T-helper 2 cell treated with Interferon-gamma antibody and Interleukin-4, amounts not matched to agents 5 μg/mL and 100 μg/mL, for 36 hours (primary cell): Measurements from ENCODE around the gene TLE6.
A peak's percentile ranks its signal among the peaks of the same experiment; 100 is the strongest.
"Not testable (repeated sequence)": the region's sequence is repeated elsewhere in the genome, so short reads cannot be mapped to it uniquely, and the experiment has no call there.

Experiments
- DNase-seq: peaks from one replicate; pipeline ENCODE4 v3.0.0; 2021; ENCODE audit warnings: low spot score
- H3K27ac Mint-ChIP-seq: one replicate; pipeline ENCODE4 v1.8.0; 2021; ENCODE audit warnings: mild to moderate bottlenecking, mixed read lengths
- H3K27me3 Mint-ChIP-seq: one replicate; pipeline ENCODE4 v1.8.0; 2021; ENCODE audit warnings: low read depth, mixed read lengths
- H3K36me3 Mint-ChIP-seq: one replicate; pipeline ENCODE4 v1.8.0; 2021; ENCODE audit warnings: low read depth, mixed read lengths
- H3K4me1 Mint-ChIP-seq: one replicate; pipeline ENCODE4 v1.8.0; 2021; ENCODE audit warnings: low read depth, mixed read lengths
- H3K4me3 Mint-ChIP-seq: one replicate; pipeline ENCODE4 v1.8.0; 2022; ENCODE audit warnings: mild to moderate bottlenecking, moderate library complexity, mixed read lengths
- H3K9me3 Mint-ChIP-seq: one replicate; pipeline ENCODE4 v1.8.0; 2021; ENCODE audit warnings: mixed read lengths

Gene TLE6

DNA sequence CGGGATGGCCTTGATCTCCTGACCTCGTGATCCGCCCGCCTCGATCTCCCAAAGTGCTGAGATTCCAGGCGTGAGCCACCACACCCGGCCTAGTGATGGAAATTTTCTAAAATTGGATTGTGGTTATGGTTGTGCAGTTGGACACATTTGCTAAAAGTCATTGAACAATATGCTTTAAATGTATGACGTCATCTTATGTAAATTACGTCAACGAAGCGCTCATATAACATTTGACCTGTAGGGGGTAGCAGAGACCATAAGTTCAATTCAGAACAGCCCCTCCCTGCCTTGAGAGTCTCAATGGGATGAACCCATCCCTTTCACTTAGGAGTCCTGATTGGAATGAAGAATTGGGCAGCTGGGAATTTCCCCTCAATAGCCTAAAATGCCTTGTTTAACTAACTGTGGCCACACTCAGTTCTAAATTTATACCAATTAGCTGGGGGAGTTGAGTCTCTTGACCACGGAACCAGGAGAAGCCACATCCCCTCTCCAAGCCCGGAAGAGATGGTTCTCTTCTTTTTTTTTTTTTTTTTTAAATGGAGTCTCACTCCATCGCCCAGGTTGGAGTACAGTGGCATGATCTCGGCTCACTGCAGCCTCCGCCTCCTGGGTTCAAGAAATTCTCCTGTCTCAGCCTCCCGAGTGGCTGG is 15.2 kb upstream of the TLE6 start:
- no peak overlapping the region for H3K27ac Mint-ChIP-seq
- H3K36me3 Mint-ChIP-seq: no peaks in the 10 kb centered on the region
- H3K27me3 Mint-ChIP-seq: peaks cover 2% of the 10 kb centered on the region
- peak overlapping the region; percentile 34 for H3K4me3 Mint-ChIP-seq
- H3K9me3 Mint-ChIP-seq: no peaks in the 10 kb centered on the region
- H3K4me1 Mint-ChIP-seq: peaks cover 2% of the 10 kb centered on the region
- peak; percentile 45 for DNase-seq

DNA sequence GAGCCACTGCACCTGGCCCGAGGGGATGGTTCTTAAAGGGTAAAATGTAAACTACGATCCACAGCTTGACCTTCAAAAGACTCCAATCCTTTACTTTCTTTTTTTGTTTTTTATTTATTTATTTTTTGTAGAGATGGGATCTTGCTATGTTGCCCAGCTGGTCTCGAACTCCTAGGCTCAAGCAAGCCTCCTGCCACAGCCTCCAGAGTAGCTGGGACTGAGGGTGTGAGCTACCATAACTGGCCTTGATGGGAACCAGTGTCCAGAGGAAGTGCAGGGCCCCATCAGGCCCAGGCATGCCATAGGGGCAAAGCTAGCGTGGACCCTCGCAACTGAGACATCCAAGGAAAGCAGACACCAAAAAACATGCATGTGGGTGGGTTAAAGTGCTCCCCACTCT is 14.2 kb upstream of the TLE6 start:
- Mint-ChIP-seq H3K9me3 (no peaks in the 10 kb centered on the region), H3K27ac (no peak overlapping the region), H3K4me3 (no peak overlapping the region), H3K27me3 (peaks cover 2% of the 10 kb centered on the region), H3K36me3 (no peaks in the 10 kb centered on the region), H3K4me1 (peaks cover 2% of the 10 kb centered on the region)
- DNase-seq: no peak

DNA sequence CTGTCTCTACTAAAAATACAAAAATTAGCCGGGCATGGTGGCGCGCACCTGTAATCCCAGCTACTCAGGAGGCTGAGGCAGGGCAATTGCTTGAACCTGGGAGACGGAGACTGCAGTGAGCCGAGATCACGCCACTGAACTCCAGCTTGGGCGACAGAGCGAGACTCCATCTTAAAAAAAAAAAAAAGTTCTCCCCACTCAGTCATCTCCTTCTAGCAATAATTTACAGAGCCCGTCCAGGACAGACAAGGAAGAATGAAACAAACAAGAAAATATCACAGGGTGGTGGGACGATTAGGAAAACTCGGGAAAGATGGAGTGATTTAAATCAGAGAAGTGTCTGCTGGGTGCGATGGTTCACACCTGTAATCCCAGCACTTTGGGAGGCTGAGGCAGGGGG is 13.7 kb upstream of the TLE6 start:
- not testable (repeated sequence) for DNase-seq, H3K9me3 Mint-ChIP-seq, H3K4me3 Mint-ChIP-seq, H3K36me3 Mint-ChIP-seq, H3K27me3 Mint-ChIP-seq, H3K4me1 Mint-ChIP-seq, H3K27ac Mint-ChIP-seq

DNA sequence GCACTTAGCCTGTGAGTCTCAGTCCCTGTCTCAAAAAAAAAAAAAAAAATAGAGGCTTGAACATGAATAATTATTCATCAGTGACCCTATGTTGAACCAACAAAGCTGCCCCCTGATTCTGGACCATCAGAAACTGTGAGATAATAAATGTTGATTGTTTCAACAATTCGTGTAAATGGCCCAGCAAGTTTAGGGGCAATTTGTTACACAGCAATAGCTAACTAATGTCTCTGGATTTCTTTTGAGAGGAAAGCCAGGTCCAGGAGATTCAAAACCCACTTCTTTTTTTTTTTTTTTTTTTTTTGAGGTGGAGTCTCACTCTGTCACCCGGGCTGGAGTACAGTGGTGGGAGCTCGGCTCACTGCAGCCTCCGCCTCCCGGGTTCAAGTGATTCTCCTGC is 12.5 kb upstream of the TLE6 start:
- no peaks in the 10 kb centered on the region for H3K27me3 Mint-ChIP-seq
- no peak overlapping the region for H3K27ac Mint-ChIP-seq
- no peaks in the 10 kb centered on the region for H3K9me3 Mint-ChIP-seq
- no peak for DNase-seq
- H3K36me3 Mint-ChIP-seq: no peaks in the 10 kb centered on the region
- H3K4me1 Mint-ChIP-seq: peaks cover 2% of the 10 kb centered on the region
- H3K4me3 Mint-ChIP-seq: no peak overlapping the region

DNA sequence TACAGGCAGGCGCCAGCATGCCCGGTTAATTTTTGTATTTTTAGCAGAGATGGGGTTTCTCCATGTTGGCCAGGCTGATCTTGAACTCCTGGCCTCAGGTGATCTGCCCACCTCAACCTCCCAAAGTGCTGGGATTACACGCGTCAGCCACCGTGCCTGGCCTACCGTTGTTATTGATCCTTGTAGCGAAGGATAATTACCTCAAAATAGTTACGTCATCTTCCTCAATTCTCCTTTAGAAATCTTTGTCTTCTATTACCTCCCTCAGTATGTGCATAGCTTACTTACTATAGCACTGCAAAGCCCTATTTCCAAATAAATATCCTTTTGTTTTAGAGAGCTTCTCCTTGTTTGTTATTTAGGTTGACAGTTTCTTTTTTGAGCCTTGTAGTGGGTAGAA is 9.4 kb upstream of the TLE6 start:
- H3K9me3 Mint-ChIP-seq: no peaks in the 10 kb centered on the region
- H3K4me1 Mint-ChIP-seq: no peaks in the 10 kb centered on the region
- H3K27ac Mint-ChIP-seq: no peak overlapping the region
- no peak overlapping the region for H3K4me3 Mint-ChIP-seq
- H3K36me3 Mint-ChIP-seq: no peaks in the 10 kb centered on the region
- H3K27me3 Mint-ChIP-seq: no peaks in the 10 kb centered on the region
- DNase-seq: no peak

DNA sequence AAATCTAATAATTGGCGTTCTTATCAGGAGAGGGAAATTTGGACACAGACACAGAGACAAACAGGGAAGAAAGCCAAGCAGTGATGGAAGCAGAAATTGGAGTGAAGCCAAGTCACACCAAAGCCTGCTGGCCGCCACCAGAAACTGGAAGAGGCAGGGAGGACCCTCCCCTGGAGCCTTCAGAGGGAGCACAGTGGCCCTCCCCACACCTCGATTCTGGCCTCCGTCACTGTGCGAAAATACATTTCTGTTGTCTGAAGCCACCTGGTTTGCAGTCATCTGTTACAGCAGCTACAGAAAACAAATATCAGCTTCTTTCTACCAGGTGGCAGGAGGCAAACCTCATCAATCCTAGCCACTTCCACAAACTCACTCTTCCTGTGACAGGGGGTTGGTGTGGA is 8.3 kb upstream of the TLE6 start:
- H3K4me1 Mint-ChIP-seq: no peaks in the 10 kb centered on the region
- H3K9me3 Mint-ChIP-seq: no peaks in the 10 kb centered on the region
- H3K27me3 Mint-ChIP-seq: peaks cover 3% of the 10 kb centered on the region
- no peak overlapping the region for H3K4me3 Mint-ChIP-seq
- H3K27ac Mint-ChIP-seq: no peak overlapping the region
- DNase-seq: no peak
- no peaks in the 10 kb centered on the region for H3K36me3 Mint-ChIP-seq

DNA sequence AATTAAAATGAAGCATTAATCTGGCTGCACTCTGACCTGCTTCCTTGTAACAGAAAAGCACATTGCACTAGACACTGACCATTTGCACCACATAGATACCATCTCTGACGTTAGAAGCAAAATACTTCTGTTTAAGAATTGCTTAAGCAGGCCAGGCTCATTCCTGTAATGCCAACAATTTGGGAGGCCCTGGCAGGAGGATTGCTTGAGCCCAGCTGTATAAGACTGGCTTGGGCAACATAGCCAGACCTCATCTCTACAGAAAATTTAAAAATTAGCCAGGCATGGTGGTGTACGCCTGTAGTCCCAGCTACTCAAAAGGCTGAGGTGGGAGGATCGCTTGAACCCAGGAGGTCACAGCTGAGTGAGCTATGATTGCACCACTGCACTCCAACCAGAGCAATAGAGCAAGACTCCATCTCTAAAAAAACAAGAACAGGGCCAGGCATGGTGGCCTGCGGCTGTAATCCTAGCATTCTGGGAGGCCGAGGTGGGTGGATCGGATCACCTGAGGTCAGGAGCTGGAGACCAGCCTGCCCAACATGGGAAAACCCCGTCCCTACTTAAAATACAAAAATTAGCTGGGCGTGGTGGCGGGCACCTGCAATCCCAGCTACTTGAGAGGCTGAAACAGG is 7.0 kb upstream of the TLE6 start:
- Mint-ChIP-seq H3K9me3 (no peaks in the 10 kb centered on the region), H3K36me3 (no peaks in the 10 kb centered on the region), H3K27ac (no peak overlapping the region), H3K4me1 (peaks cover 5% of the 10 kb centered on the region), H3K4me3 (no peak overlapping the region), H3K27me3 (peaks cover 15% of the 10 kb centered on the region)
- no peak for DNase-seq

DNA sequence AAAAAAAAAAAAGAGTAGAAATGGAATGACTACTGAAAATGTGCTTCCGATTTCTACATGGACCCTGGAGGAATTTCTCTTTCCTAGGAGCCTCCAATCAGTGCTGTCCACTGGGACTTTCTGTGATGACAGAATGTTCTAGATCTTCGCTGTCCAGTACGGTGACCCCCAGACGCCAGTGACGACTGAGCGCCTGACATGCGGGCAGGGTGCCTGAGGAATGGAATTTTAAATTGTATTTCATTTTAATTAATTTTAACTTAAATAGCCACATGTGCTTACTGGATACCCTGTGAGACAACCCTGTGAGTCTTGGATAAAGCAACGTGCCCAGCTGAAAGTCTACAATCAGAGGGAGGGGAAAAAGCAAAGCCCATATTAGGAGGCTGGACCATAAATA is 4.1 kb upstream of the TLE6 start:
- no peak for DNase-seq
- Mint-ChIP-seq H3K27ac (no peak overlapping the region), H3K9me3 (no peaks in the 10 kb centered on the region), H3K4me1 (peaks cover 15% of the 10 kb centered on the region), H3K36me3 (no peaks in the 10 kb centered on the region), H3K27me3 (peaks cover 22% of the 10 kb centered on the region), H3K4me3 (no peak overlapping the region)

DNA sequence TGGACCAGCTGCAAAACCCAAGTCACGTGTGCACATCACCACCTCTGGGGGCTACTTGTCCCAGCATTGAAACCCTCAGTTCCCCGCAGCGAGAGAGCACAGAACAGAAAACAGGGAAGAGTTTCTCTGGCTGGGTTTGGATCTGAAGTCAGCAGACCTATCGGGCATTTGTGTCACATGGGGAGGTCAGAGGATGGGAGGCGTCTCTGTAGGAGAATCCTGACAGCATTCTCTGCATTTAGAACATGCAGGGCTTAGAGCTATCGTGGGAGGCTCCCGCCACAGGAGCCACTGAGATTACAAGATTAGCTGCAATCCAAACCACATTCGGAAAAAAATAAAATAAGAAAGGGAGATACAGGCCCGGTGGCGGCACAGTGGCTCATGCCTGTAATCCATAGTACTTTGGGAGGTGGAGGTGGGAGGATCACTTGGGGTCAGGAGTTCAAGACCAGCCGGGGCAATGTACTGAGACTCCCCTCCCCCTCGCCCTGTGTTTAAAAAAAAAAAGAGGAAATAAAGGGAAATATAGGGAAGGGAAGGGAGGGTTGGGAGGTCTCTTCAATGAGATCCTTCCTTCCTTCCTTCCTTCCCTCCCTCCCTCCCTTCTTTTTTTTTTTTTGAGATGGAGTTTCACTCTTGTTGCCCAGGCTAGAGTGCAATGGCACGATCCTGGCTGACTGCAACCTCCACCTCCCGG is 2.9 kb upstream of the TLE6 start:
- peaks cover 15% of the 10 kb centered on the region for H3K4me1 Mint-ChIP-seq
- peaks cover 22% of the 10 kb centered on the region for H3K27me3 Mint-ChIP-seq
- H3K4me3 Mint-ChIP-seq: peak overlapping the region; percentile 38
- H3K36me3 Mint-ChIP-seq: no peaks in the 10 kb centered on the region
- no peak overlapping the region for H3K27ac Mint-ChIP-seq
- peak; percentile 47 for DNase-seq
- no peaks in the 10 kb centered on the region for H3K9me3 Mint-ChIP-seq

DNA sequence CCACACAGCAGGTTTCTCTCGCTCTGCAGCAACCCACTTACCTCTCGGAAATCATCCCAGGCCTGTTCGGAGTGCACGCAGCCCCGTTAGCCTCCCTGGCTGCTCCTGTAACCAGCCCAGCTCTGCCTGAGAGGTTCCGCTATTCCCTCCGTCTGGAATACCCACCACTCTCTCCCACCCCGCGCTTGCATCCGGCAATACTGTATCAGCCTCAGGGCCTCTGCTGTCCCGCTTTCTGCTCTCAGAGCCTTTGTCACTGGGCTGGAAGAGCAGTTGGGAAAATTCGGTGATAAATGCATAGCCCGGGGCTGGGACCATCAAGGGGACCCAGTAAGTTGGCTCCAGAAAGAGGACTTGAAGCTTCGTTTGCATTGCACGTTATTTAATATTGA is 759 bp upstream of the TLE6 start:
- Mint-ChIP-seq H3K27ac (peak overlapping the region; percentile 85), H3K27me3 (peaks cover 22% of the 10 kb centered on the region), H3K9me3 (no peaks in the 10 kb centered on the region), H3K36me3 (no peaks in the 10 kb centered on the region), H3K4me3 (peak overlapping the region; percentile 97), H3K4me1 (peaks cover 15% of the 10 kb centered on the region)
- DNase-seq: no peak

DNA sequence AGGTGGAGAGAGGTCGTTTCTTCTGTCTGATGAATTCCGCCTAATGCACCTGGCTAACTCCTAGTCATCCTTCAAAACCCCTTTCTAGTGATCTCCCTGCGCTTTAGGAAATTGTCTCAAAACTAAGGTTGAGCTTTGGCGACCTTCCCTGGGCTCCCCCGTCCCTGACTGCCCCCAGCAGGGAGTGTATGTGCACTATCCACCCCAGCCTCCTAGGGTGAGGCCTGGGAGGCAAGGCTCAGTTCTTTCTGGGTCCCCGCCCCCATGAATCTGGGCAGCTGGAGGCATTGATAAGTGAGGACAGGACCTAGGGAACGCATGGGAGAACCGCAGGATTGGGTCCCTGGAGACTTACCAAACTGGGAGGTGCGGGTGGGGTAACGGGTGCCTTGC is 378 bp downstream of the TLE6 start:
- peaks cover 26% of the 10 kb centered on the region for H3K27me3 Mint-ChIP-seq
- H3K27ac Mint-ChIP-seq: no peak overlapping the region
- DNase-seq: no peak
- peak overlapping the region; percentile 97 for H3K4me3 Mint-ChIP-seq
- H3K9me3 Mint-ChIP-seq: no peaks in the 10 kb centered on the region
- H3K36me3 Mint-ChIP-seq: no peaks in the 10 kb centered on the region
- H3K4me1 Mint-ChIP-seq: peaks cover 15% of the 10 kb centered on the region

DNA sequence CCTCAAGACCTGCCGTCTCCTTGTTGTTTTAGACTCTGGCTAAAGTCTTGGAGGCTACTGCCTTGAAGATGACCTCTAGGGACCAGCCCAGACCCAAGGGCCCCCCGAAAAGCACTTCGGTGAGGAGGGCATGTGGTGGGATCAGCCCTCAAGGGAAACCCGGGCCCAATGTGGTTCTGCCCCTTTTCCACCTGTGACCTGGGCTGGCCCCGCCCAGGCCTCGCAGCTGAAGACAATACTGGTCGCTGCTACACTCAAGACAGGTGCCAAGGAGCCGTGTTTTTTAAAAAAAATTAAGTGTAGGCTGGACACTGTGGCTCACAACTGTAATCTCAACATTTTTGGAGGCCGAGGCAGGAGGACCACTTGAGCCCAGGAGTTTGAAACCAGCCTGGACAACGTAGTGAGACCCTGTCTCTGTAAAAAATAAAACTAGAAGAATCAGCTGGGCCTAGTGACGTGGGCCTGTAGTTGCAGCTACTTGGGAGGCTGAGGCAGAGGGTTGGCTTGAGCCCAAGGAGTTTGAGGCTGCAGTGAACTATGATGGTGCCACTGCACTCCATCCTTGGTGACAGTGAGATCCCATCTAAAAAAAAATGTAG is 903 bp downstream of the TLE6 start:
- Mint-ChIP-seq H3K4me3 (peak overlapping the region; percentile 97), H3K4me1 (peaks cover 15% of the 10 kb centered on the region), H3K27ac (no peak overlapping the region), H3K36me3 (no peaks in the 10 kb centered on the region), H3K27me3 (peaks cover 29% of the 10 kb centered on the region), H3K9me3 (no peaks in the 10 kb centered on the region)
- DNase-seq: no peak

DNA sequence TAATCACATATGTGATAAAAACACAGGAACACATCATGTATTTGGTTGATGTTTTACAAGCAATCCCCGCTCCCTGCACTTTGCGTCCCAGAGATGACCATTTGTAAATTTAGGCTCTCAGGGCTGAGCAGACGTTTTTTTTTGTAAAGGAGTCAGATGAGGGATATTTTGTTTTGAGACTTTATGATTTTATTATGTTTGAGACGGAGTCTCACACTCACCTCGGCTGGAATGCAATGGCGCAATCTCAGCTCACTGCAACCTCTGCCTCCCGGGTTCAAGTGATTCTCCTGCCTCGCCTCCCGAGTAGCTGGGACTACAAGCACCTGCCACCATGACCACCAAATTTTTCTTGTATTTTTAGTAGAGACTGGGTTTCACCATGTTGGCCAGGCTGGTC is 1.4 kb downstream of the TLE6 start:
- DNase-seq: no peak
- no peak overlapping the region for H3K4me3 Mint-ChIP-seq
- no peak overlapping the region for H3K27ac Mint-ChIP-seq

DNA sequence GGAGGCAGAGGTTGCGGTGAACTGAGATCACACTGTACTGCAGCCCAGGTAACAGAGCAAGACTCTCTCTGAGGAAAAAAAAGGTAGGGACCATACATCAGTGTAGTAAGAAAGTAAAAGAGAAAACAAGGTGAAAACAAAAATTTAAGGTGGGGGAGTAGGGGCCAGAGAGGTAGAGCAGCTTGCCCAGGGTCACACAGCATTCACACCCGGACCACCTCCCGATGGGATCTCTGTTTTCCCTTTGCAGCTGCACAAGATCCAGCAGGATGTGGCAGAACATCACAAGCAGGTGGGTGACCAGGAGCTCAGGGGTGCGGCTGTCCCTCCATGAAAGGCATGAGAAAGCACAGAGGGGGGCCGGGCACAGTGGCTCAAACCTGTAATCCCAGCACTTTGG is 4.5 kb downstream of the TLE6 start:
- H3K9me3 Mint-ChIP-seq: no peaks in the 10 kb centered on the region
- peaks cover 2% of the 10 kb centered on the region for H3K4me1 Mint-ChIP-seq
- peaks cover 22% of the 10 kb centered on the region for H3K27me3 Mint-ChIP-seq
- no peak overlapping the region for H3K4me3 Mint-ChIP-seq
- H3K27ac Mint-ChIP-seq: no peak overlapping the region
- DNase-seq: no peak
- H3K36me3 Mint-ChIP-seq: no peaks in the 10 kb centered on the region

More for the DNA sequence above, 1.4 kb downstream of the TLE6 start:
- peaks cover 30% of the 10 kb centered on the region for H3K27me3 Mint-ChIP-seq
- peaks cover 15% of the 10 kb centered on the region for H3K4me1 Mint-ChIP-seq
- H3K36me3 Mint-ChIP-seq: no peaks in the 10 kb centered on the region
- no peaks in the 10 kb centered on the region for H3K9me3 Mint-ChIP-seq
